GM18868 (cell line): ENCODE data around the gene KIT.

ENCODE experiments used
- ATAC-seq: cut with Tn5 transposase; IDR thresholded peaks from one replicate; pipeline ENCODE4 v1.9.1; 2021; ENCODE audit warnings: mild to moderate bottlenecking, moderate library complexity; ENCODE audit not compliant: unreplicated experiment

KIT gene

DNA sequence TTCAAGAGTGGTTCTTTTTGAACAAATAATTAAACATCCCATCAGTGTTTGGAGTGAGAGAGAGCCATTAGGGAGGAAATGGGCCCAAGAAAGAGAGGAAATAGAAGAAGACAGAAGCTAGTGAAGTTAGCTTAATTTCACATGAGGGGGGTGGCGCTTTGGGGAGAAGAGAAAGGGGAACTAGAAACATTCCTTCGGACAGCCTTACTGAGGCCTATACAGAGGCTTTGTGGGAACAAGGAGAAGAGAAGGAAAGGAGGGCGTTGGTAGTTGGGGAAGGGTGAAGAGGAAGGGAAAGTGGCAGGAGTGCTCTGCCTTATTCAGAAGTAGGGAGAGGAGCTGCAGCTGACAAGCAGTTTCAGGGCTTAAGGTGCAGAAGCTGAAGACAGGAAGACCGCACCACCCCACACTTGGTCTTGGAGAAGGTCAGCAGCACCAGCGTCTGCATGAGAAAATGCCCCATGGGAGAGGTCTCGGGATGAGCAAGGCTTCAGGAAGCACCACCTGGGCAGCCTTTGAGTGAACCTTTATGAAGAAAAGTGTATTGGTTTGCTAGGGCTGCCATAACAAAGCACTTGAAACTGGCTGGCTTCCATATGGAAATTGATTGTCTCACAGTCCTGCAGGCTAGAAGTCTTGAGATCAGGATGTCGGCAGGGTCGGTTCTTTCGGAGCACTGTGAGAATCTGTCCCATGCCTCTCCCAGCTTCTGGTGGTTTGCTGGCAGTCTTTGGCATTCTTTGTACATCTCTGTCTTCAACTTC is 85.1 kb downstream of the KIT start:
- ATAC-seq = no peak

DNA sequence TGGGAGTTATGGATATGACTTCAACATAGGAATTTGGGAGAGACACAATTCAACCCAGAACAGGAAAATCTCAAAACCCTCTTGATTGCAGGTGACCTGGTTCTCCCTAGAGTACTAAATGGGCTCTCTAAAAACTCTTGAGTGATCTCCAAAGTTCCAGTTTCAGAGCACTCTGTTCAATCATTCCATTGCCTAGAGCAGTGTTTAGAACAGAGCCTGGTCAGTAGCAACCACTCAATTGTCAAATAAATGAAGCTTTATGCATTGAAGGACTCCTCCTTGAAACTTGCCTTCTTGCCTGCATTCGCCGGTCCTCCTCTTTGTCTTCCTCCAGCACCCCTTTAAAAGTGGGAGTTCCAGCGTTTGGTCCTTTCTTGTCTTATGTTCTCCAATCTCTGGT is 85.8 kb downstream of the KIT start:
- ATAC-seq = no peak

DNA sequence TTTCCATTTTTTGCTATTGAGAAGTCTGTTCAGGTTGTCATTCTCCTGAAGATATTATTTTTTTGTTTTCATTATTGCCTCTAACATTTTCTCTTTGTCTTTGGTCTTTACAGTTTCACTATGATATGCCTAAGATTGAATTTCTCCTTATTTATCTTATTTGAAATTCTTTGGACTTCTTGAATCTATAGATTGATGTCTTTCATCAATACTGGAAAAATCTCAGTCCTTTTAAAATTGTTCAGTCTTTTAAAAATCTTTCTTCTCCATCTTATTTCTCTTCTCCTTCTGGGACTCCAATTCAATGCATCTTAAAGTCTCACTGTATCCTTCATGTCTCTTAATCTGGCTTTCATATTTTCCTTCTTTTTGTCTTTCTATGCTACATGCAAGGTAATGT is 86.7 kb downstream of the KIT start:
- no peak for ATAC-seq

DNA sequence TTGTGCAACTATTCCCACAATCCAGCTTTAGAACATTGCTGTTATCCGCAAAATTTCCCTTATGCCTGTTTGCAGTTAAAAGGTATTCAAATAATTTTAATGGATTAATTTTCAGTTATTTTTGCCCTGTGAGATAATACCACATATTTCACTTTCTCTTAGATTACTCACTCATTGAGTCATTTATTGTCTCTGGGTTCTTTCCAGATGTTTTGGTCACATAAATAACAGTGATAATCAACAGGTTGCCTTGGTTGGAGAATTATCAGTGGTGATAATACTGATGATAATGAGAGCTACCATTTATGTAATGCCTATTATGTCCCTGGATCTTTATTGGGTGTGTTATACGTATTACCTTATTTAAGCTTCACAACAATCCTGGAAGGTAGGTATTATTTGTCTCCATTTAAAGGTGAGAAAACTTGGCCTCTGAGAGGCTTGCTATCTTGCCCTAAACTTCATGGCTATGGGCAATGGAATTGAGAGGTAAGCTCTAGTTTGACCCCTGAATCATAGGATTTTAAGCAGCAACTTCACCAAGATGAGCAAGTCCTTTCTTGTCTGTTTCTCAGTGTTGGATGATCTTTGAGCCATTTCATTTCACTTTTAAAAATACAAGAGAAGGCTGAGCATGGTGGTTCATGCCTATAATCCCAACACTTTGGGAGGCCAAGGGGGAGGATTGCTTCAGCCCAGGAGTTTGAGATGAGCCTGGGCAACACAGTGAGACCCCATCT is 87.4 kb downstream of the KIT start:
- ATAC-seq = no peak

DNA sequence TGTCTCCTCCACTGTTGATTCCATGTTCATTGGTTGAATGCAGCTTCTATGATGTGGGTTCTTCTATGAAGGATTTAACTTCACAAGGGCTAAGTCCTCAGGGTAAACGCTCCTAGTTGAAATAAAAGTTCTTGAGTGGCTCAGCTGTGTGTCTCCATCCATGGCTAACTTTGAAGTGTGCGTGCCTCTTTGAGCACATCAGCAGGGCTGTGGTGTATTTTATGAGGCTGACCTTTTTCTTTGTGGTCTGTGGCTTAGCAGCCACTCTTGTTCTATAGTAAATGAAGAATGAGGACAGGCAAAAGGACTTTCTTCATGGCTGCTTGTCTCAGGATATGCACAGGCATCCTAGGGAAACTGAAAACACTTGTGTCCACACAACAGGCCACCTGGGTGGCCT is 88.5 kb downstream of the KIT start:
- peak; percentile 77 for ATAC-seq

DNA sequence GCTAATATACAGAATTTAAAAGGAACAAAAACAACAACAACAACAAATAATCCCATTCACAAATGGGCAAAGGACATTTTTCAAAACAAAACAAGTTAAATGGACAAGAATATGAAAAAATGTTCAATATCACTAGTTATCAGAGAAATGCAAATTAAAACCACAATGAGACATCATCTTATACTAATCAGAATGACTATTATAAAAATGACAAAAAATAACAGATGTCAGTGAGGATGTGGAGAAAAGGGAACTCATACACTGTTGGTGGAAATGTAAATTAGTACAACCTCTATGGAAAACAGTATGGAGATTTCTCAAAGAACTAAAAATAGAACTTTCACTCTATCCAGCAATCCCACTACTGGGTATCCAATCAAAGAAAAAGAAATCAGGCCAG is 92.6 kb downstream of the KIT start:
- no peak for ATAC-seq

DNA sequence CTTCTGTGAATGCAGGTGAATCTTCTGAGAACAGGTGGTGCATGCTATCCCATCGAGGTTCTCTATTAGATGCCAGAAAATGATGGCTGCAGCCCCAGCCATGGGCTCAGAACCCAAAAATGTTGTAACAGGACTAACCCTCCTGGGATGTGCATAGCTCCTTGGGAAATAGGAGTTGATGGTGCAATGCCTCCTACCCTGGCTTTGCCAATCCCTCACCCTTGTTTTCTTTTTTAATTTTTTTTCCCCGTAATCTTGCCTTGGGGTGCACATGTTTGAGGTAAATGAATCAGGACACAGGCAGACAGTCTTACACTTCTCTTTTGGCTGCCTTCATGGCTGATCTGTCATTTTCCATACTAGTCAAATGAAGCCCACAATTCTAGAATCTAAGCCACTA is 96.6 kb downstream of the KIT start:
- ATAC-seq = no peak

DNA sequence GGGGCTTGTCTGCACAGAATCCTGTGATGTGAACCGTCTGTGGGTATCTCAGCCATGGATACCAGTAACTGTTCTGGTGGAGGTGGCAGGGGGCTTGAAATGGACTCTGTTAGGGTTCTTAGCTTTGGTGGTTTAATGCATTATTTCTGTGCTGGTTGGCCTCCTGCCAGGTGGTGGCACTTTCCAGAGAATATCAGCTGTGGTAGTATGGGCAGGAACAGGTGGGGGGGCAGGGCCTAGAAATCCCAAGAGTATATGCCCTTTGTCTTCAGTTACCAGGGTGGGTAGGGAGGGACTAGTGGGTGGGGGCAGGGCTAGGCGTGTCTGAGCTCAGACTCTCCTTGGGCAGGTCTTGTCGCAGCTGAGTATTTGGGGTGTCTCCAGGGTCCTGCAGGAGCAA is 106.7 kb downstream of the KIT start:
- no peak for ATAC-seq

DNA sequence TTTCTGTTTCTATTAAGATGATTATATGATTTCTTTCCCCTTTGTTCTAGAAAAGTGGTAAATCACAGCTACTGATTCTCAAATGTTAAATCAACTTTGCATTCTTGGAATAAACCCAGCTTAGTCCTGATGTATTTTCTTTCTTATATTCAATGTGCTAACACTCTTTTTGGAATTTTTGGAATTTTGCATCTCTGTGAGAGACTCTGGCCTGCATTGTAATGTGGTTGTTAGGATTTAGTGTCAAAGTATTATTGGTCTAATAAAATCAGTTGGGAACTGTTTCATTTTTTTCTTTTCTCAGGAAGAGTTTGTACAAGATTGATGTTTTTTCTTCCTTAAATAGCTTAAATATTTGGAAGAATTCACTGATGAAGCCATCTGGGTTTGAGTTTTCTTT is 109.6 kb downstream of the KIT start:
- no peak for ATAC-seq

DNA sequence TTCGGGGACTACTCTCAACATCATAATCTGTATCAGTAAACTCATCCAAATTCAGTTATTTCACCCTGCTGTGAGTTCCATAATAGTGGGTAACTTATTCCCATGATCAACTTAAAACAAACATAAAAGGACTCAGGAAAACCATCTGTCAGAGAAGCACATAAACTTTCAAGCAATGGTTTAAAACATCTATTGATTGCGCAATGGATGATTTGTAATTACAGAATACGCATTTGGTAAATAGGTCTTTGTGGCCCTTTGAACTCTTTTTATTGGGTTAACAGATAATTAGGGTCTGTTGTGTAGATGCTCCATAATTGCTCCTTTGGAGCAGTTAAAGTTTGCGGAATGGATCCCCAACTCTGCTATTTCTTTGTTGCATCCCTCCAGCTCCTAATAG is 115.3 kb downstream of the KIT start:
- no peak for ATAC-seq

DNA sequence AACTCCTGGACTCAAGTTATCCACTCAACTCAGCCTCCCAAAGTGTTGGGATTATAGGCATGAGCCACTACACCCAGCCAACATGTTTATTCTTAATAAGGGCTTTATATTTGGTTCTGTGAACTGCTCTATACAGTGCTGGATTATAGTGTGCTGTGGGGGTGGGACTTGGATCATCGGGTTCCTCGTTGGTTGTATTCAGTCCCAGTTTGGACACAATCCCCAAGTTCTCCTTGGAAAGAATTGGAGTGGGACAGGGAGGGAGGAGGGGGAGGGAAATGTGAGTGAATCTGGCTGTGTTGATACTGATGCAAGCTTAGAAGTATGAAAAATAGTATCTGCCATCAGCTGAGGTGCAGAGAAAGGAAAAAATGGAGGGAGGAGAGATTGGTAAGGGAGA is 121.3 kb downstream of the KIT start:
- no peak for ATAC-seq

DNA sequence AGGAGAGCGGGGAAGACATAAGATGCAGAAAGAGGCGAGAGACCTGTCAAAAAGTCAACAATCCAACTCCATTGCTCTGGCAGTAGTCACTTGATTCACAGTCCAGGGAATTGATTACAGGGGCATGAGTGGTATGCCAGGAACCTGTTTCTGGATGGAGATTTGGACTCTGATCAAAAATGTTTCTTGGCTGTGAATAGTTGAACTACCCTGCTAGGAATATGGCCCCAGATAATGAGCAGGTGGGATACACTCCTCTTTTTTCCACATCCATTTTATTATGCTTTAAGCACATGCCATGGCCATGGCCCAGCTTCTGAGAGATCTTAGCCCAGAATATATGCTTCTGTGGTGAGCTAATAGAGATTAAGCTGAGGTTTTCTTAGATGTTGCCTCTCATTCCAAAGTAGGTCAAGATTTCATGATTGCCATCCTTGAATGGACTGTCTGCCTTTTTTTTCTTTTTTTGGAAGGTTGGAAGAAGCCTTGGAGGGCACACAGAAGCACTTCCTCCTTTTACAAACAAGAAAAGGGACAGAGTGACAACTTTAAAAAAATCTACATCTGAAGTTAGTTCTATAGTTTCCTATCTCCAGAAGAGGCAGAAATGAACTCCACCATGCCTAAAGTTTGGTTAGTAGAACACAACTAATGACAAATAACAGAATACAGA is 121.9 kb downstream of the KIT start:
- no peak for ATAC-seq

DNA sequence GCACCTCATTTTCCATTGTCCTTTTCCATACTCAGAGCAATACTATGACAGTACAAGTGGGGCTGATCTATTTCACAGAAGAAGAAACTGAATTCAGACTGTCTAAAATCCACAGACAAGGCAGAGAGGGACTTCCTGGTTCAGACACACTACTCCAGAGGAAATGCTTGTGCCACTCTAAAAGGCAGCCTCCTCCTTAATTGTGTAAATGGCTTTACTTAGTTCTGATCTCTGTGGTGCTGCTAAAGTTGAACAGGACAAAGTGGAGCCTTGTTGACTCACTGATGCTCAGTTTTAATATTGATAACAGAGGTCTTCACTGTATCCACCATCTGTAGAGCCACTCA is 122.4 kb downstream of the KIT start:
- no peak for ATAC-seq

DNA sequence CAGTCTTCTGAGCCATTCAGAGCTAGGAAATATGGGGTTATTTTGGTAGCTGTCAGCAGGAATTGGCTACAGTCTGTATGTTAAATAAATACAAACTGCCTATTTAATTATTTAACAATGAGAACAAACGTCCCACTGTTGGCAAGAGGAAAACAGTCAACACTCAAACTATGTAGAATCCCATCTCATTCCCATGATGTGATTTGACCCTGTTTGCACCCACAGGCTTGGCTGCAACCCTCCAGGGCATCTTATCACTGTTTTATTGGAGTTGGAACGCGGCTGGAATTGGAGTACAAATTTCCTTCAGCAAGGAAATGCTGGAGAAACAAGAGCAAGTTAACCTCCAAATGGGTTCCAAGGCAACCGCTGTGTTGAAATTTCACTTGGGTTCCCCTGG is 124.0 kb downstream of the KIT start:
- ATAC-seq = no peak

DNA sequence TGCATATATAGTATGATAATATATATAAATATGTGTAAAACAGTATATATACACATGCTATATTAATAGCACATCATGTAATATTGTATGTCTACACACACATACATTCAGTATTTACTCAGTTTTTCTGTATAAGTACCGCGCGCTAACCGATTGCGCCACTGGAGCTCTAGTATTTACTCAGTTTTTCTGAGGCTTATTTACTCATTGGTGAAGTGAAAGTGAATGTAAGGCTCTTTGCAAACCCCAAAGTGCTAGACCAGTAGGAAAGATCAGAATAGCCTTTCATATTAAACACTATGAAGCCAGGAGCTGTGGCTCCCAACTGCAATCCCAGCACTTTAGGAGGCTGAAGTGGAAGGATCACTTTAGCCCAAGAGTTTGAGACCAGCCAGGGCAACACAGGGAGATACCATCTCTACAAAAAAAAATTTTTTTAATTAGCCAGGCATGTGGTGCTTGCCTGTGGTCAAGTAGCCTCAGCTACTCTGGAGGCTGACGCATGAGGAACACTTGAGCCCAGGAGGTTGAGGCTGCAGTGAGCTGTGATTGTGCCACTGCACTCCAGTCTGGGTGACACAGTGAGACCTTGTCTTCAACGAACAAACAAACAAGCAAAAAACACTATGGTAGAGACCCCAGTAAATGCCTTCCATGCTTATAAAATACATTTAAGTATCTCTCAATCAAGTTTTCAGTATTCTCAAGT is 125.8 kb downstream of the KIT start:
- ATAC-seq = no peak

DNA sequence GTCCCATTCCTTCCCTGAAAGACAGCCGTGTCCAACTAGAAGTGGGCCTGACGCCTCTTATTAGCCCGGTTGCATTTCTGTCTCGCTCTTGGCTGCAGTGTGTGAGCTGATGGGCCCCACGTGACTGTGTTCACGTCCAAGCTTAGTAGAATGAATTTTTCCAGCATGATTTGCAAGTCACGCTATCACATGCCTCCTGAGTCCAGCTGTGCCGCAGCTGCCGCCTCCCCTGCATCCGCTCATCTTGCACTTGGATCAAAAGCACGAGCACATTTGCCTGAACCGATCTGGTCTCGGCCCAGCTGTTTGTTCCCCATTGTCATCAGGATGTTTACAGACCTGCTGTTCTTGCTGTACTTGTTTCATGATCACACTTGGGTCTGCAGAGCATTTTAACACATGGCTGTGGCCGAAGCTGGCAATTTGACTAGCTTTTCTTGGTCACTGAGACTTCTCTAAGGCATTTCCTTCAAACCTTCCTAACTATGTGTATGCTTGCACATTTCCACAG is 126.5 kb downstream of the KIT start:
- no peak for ATAC-seq
